Gastroesophageal sphincter (tissue), 4 donors: Measurements from ENCODE around the gene TMA7. TPM values are rescaled to one million over a fixed set of nuclear protein-coding genes. Genes with fewer than 3 reads are reported as not detected.

ENCODE experiments used
- ATAC-seq: fragments of 150-250 bp; one replicate; pipeline ENCODE4 v1.9.1; 2016; ENCODE audit warnings: mild to moderate bottlenecking, moderate library complexity
- H3K27ac ChIP-seq, 4 donors: fragments of 200-600 bp; sonication (generic) in 3 of 4; 1 replicate in 3 of 4; 2 replicates in 1 of 4; pipeline ENCODE4 v1.5.1; 2016 to 2019
- H3K27me3 ChIP-seq: fragments of 200-600 bp; sonication (generic); one replicate; pipeline ENCODE4 v1.5.1; 2019
- H3K36me3 ChIP-seq, 2 donors: fragments of 200-600 bp; sonication (generic); one replicate each; pipeline ENCODE4 v1.5.1; 2019; ENCODE audit warnings: control low read depth in 1 of 2
- H3K4me1 ChIP-seq, 3 donors: fragments of 200-600 bp; sonication (generic); 1 replicate in 2 of 3; 2 replicates in 1 of 3; pipeline ENCODE4 v1.5.1; 2016 to 2019; ENCODE audit warnings: control low read depth in 2 of 3
- H3K4me3 ChIP-seq, 2 donors: fragments of 200-600 bp; sonication (generic); one replicate each; pipeline ENCODE4 v1.5.1; 2019; ENCODE audit warnings: mild to moderate bottlenecking in 1 of 2, moderate library complexity in 1 of 2
- H3K9me3 ChIP-seq, 3 donors: fragments of 200-600 bp; sonication (generic); one replicate each; pipeline ENCODE4 v1.5.1; 2017 to 2019; ENCODE audit warnings: control low read depth in 2 of 3
- EP300 ChIP-seq: sonication (generic); formaldehyde crosslinking; IDR thresholded peaks from one replicate; pipeline ENCODE4 v1.6.1; 2017; ENCODE audit warnings: antibody characterized with exemption, mild to moderate bottlenecking
- POLR2A ChIP-seq, 2 donors: fragments of 450-650 bp; IDR thresholded peaks; one replicate each; pipeline ENCODE4 v1.6.1; 2017; ENCODE audit warnings: antibody characterized with exemption in 2 of 2, mild to moderate bottlenecking in 2 of 2, moderate library complexity in 1 of 2
- POLR2AphosphoS5 ChIP-seq: sonication (generic); formaldehyde crosslinking; IDR thresholded peaks from one replicate; pipeline ENCODE4 v1.6.1; 2017; ENCODE audit warnings: antibody characterized with exemption
- WGBS, 2 donors: methylation state at CpG; one replicate each; pipeline ENCODE4 v1.1.5; 2018; ENCODE audit warnings: low coverage in 1 of 2; 5-methylcytosine and 5-hydroxymethylcytosine counted together
- total RNA-seq, 4 donors: library from RNA; depleted of rRNA; stranded (reverse); fragments of >200 nt; gene quantifications; one replicate each; pipeline ENCODE4 v1.1.0, GENCODE V29; 2016
- TF ChIP-seq, protein P1 (sequence below), 4 experiments: fragments of 200-600 bp in 2 of 4; fragments of 450-650 bp in 2 of 4; sonication (generic) in 1 of 4; IDR thresholded peaks; one replicate each; pipeline ENCODE4 v1.5.1; 2017 to 2019; ENCODE audit warnings: antibody characterized with exemption in 4 of 4, mild to moderate bottlenecking in 2 of 4, moderate library complexity in 2 of 4

The TMA7 gene
- total RNA-seq, result 100 to 1,000 TPM; 200 to 329 (median 260) TPM

DNA sequence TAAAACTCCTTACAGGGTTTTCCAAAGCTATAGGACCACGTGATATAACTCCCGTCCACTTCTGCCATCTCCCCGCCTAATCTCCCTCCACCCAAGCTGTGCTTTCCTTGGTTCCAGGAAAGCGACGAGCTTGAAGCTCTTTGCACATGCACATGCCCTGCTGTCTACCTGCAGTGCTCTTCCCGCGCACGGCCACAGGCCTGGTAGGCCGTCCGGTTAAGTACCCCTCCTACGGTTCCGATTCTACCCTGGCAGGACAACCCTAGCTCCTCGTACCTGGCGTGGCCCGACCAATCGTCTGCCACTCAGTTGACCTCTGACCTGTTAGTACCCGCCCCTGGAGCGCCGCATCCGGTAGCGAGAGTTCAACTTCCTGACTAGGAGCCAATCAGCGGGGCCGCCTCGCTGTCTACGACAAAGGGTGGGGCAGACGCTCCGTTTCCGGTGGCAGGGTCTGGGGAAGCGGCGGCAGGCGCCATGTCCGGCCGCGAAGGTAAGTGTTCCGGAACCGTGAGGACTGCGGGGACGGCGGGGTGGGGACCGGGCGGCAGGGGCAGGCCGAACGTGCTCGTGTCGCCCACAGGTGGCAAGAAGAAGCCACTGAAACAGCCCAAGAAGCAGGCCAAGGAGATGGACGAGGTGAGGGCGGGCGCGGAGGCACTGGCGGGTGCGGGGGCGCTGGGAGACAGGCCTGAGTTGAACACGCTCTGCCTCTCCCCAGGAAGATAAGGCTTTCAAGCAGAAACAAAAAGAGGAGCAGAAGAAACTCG is at the start of gene TMA7, which contains the start of gene CCDC51:
Gene TMA7, plus strand, starts transcription at position 438 of the 770 bp plus-strand sequence. Its CDS starts 40 bp downstream, at position 478.
Gene CCDC51, minus strand, starts transcription at position 300 of the 770 bp plus-strand sequence. CDS start 4,991 bp downstream, outside the sequence.
- peaks cover 0 to 39% of the 10 kb centered on the region in 2 donors for H3K36me3 ChIP-seq
- no peak for TF ChIP-seq EP300
- TF ChIP-seq POLR2AphosphoS5, result peak; percentile 98
- TF ChIP-seq, protein P1, sequence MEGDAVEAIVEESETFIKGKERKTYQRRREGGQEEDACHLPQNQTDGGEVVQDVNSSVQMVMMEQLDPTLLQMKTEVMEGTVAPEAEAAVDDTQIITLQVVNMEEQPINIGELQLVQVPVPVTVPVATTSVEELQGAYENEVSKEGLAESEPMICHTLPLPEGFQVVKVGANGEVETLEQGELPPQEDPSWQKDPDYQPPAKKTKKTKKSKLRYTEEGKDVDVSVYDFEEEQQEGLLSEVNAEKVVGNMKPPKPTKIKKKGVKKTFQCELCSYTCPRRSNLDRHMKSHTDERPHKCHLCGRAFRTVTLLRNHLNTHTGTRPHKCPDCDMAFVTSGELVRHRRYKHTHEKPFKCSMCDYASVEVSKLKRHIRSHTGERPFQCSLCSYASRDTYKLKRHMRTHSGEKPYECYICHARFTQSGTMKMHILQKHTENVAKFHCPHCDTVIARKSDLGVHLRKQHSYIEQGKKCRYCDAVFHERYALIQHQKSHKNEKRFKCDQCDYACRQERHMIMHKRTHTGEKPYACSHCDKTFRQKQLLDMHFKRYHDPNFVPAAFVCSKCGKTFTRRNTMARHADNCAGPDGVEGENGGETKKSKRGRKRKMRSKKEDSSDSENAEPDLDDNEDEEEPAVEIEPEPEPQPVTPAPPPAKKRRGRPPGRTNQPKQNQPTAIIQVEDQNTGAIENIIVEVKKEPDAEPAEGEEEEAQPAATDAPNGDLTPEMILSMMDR (IDR thresholded peaks at IDR 0.05), result no peak
- peak; percentile 92 to 93 for TF ChIP-seq POLR2A (IDR thresholded peaks at IDR 0.05)
- peaks cover 0 to 51% (median 17%) of the 10 kb centered on the region in 3 donors for H3K4me1 ChIP-seq
- peak within 1 kb of the TSS; percentile 83 to 89 for H3K4me3 ChIP-seq
- WGBS, 2 donors, result 0 to 10% methylated on average over 2 to 14 of the region's 54 CpGs
- no peaks in the 10 kb centered on the region for H3K9me3 ChIP-seq
- no peaks in the 10 kb centered on the region for H3K27me3 ChIP-seq
- ATAC-seq, result peak; percentile 98
- H3K27ac ChIP-seq, result peak within 1 kb of the TSS; percentile 87 to 96 (median 92)

DNA sequence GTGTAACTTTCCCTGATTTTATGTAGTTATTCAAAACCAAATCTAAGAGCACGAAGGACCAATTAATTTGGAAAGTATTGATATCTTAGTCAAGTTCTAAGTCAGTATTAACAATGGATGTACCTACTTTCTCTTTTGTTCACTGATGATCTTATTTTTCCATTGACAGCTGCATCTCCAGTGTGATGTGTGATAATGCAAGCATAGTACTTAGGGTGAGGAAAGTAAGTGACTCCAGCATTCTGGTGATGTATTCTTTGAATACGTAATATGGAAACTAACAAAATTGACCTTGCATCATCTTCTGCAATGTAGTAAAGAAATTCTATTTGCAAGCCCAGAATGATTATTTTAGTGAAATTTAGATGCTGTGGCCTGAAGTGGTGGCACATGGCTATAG is 45.7 kb upstream of the TMA7 start:
- Histone ChIP-seq H3K27ac (no peak overlapping the region), H3K27me3 (peaks cover 9% of the 10 kb centered on the region), H3K4me1 (no peaks in the 10 kb centered on the region), H3K9me3 (no peaks in the 10 kb centered on the region), H3K36me3 (no peaks in the 10 kb centered on the region), H3K4me3 (no peak overlapping the region)
- 82 to 86% methylated on average over 2 of the region's 2 CpGs for WGBS, 2 donors
- TF ChIP-seq POLR2A (IDR thresholded peaks at IDR 0.05) (no peak), EP300 (no peak), POLR2AphosphoS5 (no peak)
- TF ChIP-seq, protein P1 (IDR thresholded peaks at IDR 0.05), result no peak
- ATAC-seq, result no peak

DNA sequence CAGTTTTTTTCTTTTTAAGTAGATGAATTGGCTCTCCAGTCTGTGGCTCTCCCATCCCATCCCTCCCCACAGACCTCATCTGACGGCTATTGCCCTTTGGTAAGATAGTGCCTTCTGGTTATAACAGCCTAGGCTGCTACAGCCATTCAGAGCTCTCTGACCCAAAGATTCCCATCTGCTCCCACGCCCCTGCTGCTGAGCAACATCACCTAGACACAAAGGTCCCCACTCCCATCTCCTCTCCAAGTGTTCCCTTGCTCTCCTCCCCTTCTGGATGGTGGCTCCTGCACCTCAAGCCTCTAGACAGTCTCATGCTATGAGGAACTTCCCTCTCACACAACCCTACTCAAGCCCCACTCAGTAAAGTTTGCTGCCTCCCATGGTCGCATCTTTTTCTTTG is 44.3 kb upstream of the TMA7 start:
- H3K4me1 ChIP-seq, result no peaks in the 10 kb centered on the region
- H3K4me3 ChIP-seq, result no peak overlapping the region
- 73 to 85% methylated on average over 2 to 3 of the region's 3 CpGs for WGBS, 2 donors
- H3K27ac ChIP-seq, result no peak overlapping the region
- H3K9me3 ChIP-seq, result no peaks in the 10 kb centered on the region
- peaks cover 9% of the 10 kb centered on the region for H3K27me3 ChIP-seq
- no peak for TF ChIP-seq POLR2A (IDR thresholded peaks at IDR 0.05)
- TF ChIP-seq EP300, result no peak
- TF ChIP-seq, protein P1 (IDR thresholded peaks at IDR 0.05), result no peak
- TF ChIP-seq POLR2AphosphoS5, result no peak
- ATAC-seq, result no peak
- H3K36me3 ChIP-seq, result no peaks in the 10 kb centered on the region

DNA sequence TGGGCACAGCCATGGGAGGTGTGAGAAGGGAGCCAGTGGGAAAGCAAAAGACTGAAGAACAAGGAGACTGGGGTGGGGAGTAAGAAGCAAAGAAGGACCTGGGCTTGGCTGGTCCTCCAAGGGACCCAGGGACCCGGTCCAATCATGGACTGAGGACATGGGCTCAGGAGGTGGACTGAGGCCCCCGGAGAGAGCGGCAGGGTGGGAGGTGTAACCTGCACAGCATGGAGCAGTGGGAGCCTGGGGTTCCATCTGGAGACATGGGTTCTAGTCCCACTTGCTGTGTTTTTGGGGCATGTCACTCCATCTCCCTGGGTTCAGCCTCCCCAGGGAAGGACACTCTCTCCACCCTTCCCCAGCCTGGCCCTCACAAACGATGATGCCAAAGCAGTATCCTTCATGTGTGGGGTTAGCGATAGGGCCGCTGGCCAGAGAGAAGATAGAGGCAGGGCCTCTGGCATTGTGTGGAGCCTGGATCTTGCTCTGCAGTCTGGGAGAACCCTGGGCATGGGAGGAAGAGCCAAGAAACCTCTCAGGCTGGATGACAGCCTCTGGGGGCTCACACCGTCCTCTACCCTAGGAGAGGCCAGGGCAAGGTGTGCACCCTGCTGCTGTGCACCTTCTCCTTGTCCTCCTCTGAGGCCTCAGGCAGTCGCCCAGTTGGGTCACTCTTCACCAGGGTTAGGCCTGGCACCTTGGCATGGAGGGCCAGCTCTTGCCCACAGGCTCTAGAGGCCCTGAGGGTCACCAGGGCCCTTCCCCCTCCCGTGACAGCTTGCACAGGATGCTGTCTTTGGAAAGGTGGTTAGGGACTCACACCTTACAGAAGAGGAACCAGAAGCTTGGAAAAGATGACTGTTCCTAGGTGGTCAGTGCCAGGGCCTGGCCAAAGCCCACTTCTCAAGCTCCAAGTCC is 42.0 kb upstream of the TMA7 start:
- Histone ChIP-seq H3K27me3 (peaks cover 5% of the 10 kb centered on the region), H3K4me3 (no peak overlapping the region), H3K36me3 (no peaks in the 10 kb centered on the region), H3K27ac (no peak overlapping the region), H3K4me1 (peaks cover 6 to 22% (median 15%) of the 10 kb centered on the region in 3 donors), H3K9me3 (no peaks in the 10 kb centered on the region)
- WGBS, 2 donors, result 63 to 85% methylated on average over 3 to 5 of the region's 9 CpGs
- no peak for ATAC-seq
- no peak for TF ChIP-seq POLR2AphosphoS5
- TF ChIP-seq, protein P1 (IDR thresholded peaks at IDR 0.05), result no peak
- no peak for TF ChIP-seq POLR2A (IDR thresholded peaks at IDR 0.05)
- TF ChIP-seq EP300, result no peak
